Fibroblast of lung (primary cell): ENCODE results near the gene DNAJC27.

Experiments
- EZH2 ChIP-seq: IDR thresholded peaks from 2 replicates; pipeline ENCODE4 v1.5.1; 2012; ENCODE audit warnings: low read length, control low read depth, mild to moderate bottlenecking; ENCODE audit errors: missing control alignments
- TF ChIP-seq, protein P1 (sequence below), 2 donors: IDR thresholded peaks in 1 of 2; conservative IDR thresholded peaks in 1 of 2; 1 replicate in 1 of 2; 2 replicates in 1 of 2; pipeline ENCODE4 v1.5.1; 2011 to 2012; ENCODE audit warnings: low read length in 2 of 2, control low read depth in 1 of 2, inconsistent platforms in 1 of 2, low read depth in 1 of 2, mild to moderate bottlenecking in 1 of 2

DNA sequence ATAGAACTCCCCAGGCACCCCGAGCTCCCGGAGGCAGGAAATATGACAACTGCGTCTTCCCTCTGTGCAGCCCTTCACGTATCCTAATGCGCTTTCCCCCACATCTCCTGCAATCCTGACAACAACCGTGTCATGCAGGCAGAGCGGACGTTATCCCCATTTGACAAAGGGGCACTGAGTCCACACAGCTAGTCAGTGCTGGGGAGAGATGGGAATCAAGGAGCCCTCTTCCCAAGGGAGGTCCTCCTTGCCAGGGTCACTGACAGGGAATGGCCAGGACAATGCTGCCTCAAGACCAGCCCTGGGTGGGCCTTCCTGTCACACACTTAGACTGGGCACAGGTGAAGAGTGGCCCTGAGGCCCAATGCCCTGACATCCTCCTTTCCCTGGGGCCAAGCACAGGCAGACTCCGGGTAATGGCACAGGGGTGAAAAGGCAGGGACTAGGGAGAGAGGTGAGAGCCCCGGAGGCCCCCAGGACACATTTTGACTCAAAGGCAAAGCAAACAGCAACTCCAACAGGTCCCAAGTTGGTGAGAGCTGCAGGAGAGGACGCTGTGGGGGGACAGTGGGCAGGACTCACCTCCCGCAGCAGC, 53.9 kb downstream of the DNAJC27 start:
- TF ChIP-seq, protein P1, sequence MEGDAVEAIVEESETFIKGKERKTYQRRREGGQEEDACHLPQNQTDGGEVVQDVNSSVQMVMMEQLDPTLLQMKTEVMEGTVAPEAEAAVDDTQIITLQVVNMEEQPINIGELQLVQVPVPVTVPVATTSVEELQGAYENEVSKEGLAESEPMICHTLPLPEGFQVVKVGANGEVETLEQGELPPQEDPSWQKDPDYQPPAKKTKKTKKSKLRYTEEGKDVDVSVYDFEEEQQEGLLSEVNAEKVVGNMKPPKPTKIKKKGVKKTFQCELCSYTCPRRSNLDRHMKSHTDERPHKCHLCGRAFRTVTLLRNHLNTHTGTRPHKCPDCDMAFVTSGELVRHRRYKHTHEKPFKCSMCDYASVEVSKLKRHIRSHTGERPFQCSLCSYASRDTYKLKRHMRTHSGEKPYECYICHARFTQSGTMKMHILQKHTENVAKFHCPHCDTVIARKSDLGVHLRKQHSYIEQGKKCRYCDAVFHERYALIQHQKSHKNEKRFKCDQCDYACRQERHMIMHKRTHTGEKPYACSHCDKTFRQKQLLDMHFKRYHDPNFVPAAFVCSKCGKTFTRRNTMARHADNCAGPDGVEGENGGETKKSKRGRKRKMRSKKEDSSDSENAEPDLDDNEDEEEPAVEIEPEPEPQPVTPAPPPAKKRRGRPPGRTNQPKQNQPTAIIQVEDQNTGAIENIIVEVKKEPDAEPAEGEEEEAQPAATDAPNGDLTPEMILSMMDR (conservative IDR thresholded peaks at IDR 0.05 in 1 of 2, IDR thresholded peaks at IDR 0.05 in 1 of 2; ENCODE audit: low read depth in 1 of 2, low read length in 2 of 2): no peak
- no peak for TF ChIP-seq EZH2
